Fibroblast of villous mesenchyme (primary cell): ENCODE data around the gene KRTAP22-1. TPM values are rescaled to one million over a fixed set of nuclear protein-coding genes. Genes with fewer than 3 reads are reported as not detected.

Experiments used
- DNase-seq: peaks from one replicate; pipeline ENCODE4 v3.0.0-alpha.2; 2010; ENCODE audit warnings: low read depth
- H3K4me3 ChIP-seq: 2 replicates; pipeline ENCODE4 v1.5.1; 2011; ENCODE audit warnings: low read depth, mild to moderate bottlenecking, low read length
- CTCF ChIP-seq: IDR thresholded peaks from 2 replicates; pipeline ENCODE4 v1.5.1; 2012; ENCODE audit warnings: low read depth, mild to moderate bottlenecking, low read length; ENCODE audit not compliant: insufficient read depth
- total RNA-seq: library from RNA; depleted of rRNA; stranded (reverse); fragments of >200 nt; gene quantifications from 2 replicates; pipeline ENCODE4 v1.2.3, GENCODE V29; 2012

The KRTAP22-1 gene
- total RNA-seq, 1 donor, result not detected

GRCh38 chr21:30567617-30568016 is 33.3 kb upstream of the KRTAP22-1 start:
- no peak for TF ChIP-seq CTCF
- H3K4me3 ChIP-seq, result no peak overlapping the region
- no peak for DNase-seq

- TF ChIP-seq CTCF, result no peak
- no peak overlapping the region for H3K4me3 ChIP-seq
- no peak for DNase-seq
These were observed 23.1 kb upstream of the KRTAP22-1 start for GRCh38 chr21:30577766-30578165.

DNA sequence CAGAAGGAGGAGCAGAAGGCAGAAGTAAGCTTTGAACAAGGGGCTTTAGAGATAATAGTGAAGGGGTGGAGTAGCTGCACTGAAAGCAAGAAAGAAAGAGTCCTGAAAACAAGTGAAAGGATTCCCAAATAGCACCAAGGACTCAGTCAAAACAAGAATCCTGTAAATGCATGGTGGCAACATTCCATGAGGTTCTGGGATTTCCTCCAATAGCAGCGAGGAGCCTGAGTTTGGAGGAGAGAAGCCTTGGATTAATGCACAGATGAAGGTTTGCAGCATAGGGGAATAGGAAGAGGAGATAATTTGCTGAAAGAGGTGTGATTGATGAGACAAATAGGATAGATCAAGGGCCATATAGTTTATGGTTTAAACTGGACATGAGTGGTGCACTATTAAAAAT is 21.5 kb upstream of the KRTAP22-1 start:
- no peak for DNase-seq
- H3K4me3 ChIP-seq, result no peak overlapping the region
- no peak for TF ChIP-seq CTCF

- no peak for TF ChIP-seq CTCF
- no peak for DNase-seq
- H3K4me3 ChIP-seq, result no peak overlapping the region
These were observed 20.8 kb upstream of the KRTAP22-1 start for GRCh38 chr21:30580132-30580531.

GRCh38 chr21:30582870-30583269 is 18.0 kb upstream of the KRTAP22-1 start:
- no peak for TF ChIP-seq CTCF
- H3K4me3 ChIP-seq, result no peak overlapping the region
- no peak for DNase-seq

GRCh38 chr21:30590297-30590696 is 10.6 kb upstream of the KRTAP22-1 start, which contains the start of gene KRTAP22-2:
TSS of gene KRTAP22-2 (minus strand) at chr21:30590397.
- no peak for TF ChIP-seq CTCF
- DNase-seq, result no peak

GRCh38 chr21:30592140-30592539 is 8.7 kb upstream of the KRTAP22-1 start, which contains the start of gene KRTAP6-3:
TSS of gene KRTAP6-3 (plus strand) at chr21:30592440. CDS start at chr21:30592446, 6 bp downstream.
- TF ChIP-seq CTCF, result no peak
- DNase-seq, result no peak

More at GRCh38 chr21:30590297-30590696, 10.6 kb upstream of the KRTAP22-1 start, which contains the start of gene KRTAP22-2:
- H3K4me3 ChIP-seq, result no peak within 1 kb of the TSS

More at GRCh38 chr21:30592140-30592539, 8.7 kb upstream of the KRTAP22-1 start, which contains the start of gene KRTAP6-3:
- H3K4me3 ChIP-seq, result no peak within 1 kb of the TSS
